ENCODE measurements around the gene CLDN16.

Gene CLDN16

DNA sequence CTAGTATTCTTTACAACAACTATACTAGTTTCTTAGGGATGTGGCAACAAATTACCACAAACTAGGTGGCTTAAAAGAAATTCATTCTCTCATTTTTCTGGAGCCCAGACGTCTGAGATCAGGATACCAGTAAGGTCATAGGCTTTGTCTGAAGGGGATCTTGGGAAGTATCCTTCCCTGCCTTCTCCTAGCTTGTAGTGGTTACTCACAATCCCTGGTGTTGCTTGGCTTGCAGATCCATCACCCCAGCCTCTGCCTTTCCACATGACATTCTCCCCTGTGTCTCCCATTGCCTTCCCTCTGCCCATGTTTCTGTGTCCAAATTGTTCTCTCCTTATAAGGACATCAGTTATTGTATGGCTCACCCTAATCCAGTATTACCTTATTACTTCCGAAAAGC lies 41.4 kb upstream of the CLDN16 start:
- H3K4me3 ChIP-seq (ENCODE audit: low read depth, low read length) = no peak overlapping the region
- no peak for DNase-seq (ENCODE audit: low read depth)
- no peak for TF ChIP-seq CTCF (IDR thresholded peaks at IDR 0.05; ENCODE audit: insufficient read depth, low read depth, low read length, missing control alignments)

DNA sequence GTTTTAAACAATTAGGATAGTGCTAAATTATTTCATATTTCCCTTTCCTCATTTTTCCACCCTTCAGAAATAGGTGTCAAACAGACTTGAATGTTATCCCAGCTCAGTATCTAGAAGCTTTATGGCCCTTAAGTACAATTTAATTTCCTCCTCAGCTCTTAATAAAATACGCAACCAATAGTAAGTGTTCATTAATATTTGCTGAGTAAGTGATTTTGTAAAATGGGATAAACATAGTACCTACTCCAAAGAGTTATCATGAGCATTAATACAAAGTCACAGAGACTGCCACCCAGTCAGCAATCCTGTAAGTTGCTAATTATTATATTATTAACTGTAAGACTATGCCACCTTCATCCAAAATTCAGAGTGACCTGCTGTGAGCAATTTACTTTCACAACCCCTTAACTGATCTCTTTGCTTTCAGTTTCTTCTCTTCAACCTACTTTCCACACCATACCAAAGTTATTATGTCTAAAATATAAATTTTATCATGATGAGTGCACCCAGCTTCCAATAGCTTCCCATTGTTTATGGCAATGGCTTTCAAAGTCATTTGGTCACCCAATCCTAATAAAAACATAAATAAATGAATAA lies 35.0 kb upstream of the CLDN16 start:
- DNase-seq (ENCODE audit: low read depth) = peak; percentile 26
- no peak for TF ChIP-seq CTCF (IDR thresholded peaks at IDR 0.05; ENCODE audit: insufficient read depth, low read depth, low read length, missing control alignments)
- no peak overlapping the region for H3K4me3 ChIP-seq (ENCODE audit: low read depth, low read length)

DNA sequence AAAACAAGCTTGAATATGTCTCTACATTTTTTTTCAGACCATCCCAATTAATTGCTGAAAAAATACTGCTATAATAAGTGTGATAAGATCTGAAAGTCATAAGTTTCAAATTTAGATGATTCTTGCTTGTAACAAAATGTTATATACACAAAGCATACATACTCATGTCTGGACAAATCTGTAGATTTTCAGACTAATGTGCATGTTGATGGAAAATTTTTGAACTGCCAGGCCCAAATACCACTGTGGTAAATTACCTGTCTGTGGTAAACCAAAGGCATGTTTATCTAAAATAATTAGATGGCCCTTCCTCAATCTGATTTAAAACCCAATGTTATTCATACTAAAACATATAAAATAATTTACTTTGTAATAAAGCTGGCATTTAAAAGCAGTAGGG lies 31.7 kb upstream of the CLDN16 start:
- no peak overlapping the region for H3K4me3 ChIP-seq (ENCODE audit: low read depth, low read length)
- no peak for DNase-seq (ENCODE audit: low read depth)
- no peak for TF ChIP-seq CTCF (IDR thresholded peaks at IDR 0.05; ENCODE audit: insufficient read depth, low read depth, low read length, missing control alignments)

GRCh38 chr3:190357468-190357867 lies 30.5 kb upstream of the CLDN16 start:
- H3K4me3 ChIP-seq (ENCODE audit: low read depth, low read length) = no peak overlapping the region; the same call in 1 of the 2 replicates
- no peak for DNase-seq (ENCODE audit: low read depth)
- TF ChIP-seq CTCF (IDR thresholded peaks at IDR 0.05; ENCODE audit: insufficient read depth, low read depth, low read length, missing control alignments) = no peak

GRCh38 chr3:190359813-190360212 lies 28.1 kb upstream of the CLDN16 start:
- no peak for TF ChIP-seq CTCF (IDR thresholded peaks at IDR 0.05; ENCODE audit: insufficient read depth, low read depth, low read length, missing control alignments)
- no peak for DNase-seq (ENCODE audit: low read depth)
- H3K4me3 ChIP-seq (ENCODE audit: low read depth, low read length) = no peak overlapping the region

DNA sequence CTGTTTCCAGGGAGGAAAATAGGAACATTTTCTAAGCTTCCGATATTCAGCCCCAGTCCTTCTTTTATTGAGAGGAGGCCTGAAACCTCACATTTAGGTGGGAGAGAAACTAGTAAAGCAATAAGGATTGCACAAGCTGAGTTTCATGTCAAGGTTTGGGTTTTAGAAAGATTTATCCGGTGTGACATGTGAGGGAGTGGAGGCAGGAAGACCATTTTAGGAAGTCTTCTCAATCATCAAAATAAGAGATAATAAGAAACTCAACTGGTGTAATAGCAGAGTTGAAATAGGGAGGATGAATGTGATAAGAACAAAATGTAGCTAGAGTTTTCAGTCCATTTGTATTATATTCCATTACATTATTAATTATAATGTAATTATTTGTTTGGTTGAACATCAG lies 27.7 kb upstream of the CLDN16 start:
- TF ChIP-seq CTCF (IDR thresholded peaks at IDR 0.05; ENCODE audit: insufficient read depth, low read depth, low read length, missing control alignments) = no peak
- DNase-seq (ENCODE audit: low read depth) = no peak

GRCh38 chr3:190361791-190362190 lies 26.2 kb upstream of the CLDN16 start:
- no peak overlapping the region for H3K4me3 ChIP-seq (ENCODE audit: low read depth, low read length)
- DNase-seq (ENCODE audit: low read depth) = no peak
- TF ChIP-seq CTCF (IDR thresholded peaks at IDR 0.05; ENCODE audit: insufficient read depth, low read depth, low read length, missing control alignments) = no peak

More for the DNA sequence above, 27.7 kb upstream of the CLDN16 start:
- no peak overlapping the region for H3K4me3 ChIP-seq (ENCODE audit: low read depth, low read length)

Measured in GM12865 (cell line).